IPS DF 19.7 (cell line): ENCODE data around the gene PES1.
A peak's percentile ranks its signal among the peaks of the same experiment; 100 is the strongest.
"Not testable (repeated sequence)": the region's sequence is repeated elsewhere in the genome, so short reads cannot be mapped to it uniquely, and the experiment has no call there.

Experiments
- DNase-seq: peaks from one replicate; pipeline ENCODE4 v3.0.0-alpha.2; 2013; ENCODE audit warnings: low read depth, low spot score

Gene PES1

DNA sequence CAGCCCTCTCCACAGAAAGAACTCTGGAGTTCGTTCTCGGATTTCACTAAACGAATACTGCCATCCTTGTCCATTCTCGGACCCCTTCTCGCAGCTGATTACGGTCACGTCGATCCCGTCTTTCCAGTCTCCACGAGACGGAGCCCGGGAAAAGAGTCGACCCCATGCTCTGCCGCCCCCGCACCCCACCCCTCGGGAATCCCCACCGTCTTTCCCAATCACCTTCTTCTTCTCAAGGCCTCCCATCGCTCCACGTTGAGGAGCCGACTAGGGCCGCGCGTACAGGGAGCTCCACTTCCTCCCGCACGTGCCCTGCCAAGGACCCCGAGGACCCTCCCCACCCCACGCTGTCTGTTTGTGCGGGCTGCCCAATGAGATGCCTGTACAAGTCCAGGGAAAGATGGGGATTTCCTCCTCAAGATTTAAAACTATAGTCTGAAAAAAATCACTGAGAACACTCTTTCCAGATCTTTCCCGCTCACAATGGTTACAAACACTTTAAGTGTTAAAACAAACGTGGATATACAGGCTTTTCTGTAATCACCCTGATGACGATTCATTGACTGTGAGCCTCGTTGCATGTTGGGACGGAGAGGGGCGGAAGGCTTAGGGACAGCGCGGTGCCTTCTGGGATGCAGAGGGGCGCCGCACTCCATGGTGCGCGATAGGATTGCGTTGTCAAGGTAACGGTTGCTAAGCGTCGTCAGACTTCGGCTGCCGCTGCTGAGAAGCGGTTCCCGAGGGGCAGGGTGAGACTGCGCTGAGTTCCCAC is at the start of gene PES1:
Gene PES1, minus strand, starts transcription at position 323 of the 772 bp plus-strand sequence. Its CDS starts 77 bp downstream, at position 246.
- peak; percentile 96 for DNase-seq

GRCh38 chr22:30640839-30641430 is 49.2 kb upstream of the PES1 start:
- no peak for DNase-seq

DNA sequence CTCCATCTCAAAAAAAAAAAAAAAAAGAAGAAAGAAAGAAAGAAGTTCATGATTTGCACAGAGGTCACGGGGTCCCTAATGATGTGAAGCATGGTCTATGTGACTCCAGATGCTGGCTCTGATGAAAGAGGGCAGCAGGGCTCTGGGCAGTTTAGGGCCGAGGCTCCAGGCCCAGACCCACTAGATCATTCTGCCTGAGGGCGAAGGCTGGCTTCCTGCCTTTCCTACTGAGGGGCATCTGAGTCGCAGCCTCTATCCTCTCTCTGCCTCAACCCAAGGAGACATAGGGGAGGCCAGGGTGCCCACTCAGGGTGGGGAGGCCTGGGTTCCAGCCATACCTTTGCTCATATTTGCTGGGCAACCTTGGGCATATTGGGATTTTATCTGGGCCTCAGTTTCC is 48.7 kb upstream of the PES1 start:
- no peak for DNase-seq

- DNase-seq: no peak
These were observed 46.0 kb upstream of the PES1 start for GRCh38 chr22:30637701-30638114.

GRCh38 chr22:30636226-30637077 is 44.7 kb upstream of the PES1 start:
- DNase-seq: no peak

DNA sequence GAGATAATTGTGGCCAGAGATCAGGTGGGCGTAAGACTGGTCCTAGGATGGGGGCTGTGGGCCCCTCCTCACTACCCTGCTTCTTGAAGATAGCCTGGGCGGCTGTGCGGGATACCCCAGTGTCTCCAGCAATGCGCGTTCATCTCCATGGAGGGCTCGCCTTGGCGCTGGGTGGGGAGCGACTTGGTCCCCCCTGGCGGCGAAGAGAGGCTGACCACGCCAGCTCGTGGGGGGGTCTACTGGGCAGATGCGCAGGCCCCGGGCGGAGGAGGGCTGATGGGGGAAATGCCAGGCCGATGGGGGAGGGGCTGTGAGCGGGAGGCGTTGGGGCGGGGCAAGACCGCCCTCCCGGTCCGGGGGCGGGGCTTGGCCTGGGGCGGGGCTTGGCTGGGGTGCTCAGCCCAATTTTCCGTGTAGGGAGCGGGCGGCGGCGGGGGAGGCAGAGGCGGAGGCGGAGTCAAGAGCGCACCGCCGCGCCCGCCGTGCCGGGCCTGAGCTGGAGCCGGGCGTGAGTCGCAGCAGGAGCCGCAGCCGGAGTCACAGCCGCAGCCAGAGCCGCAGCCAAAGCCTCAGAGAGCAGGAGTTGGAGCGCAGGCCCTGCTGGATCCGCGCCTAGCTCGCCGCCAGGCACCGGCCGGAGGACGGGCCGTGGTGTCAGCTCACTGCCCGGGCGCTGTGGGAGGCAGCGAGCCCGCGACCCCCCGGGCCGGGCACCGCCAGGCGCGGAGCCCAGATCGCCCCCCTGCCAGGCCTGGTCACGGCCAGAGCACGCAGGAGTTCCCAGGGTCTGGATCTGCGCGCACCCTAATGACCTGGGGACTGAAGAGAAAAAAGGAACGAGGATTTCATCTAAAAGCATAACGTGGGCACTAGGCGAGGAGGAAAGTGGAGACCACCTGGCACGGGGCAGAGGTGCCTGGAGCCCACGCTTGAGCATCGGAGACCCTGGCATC is 43.8 kb upstream of the PES1 start, which contains the start of gene SLC35E4:
Gene SLC35E4, plus strand, starts transcription at position 509 of the 953 bp plus-strand sequence. CDS start 670 bp downstream, outside the sequence.
- no peak for DNase-seq

DNA sequence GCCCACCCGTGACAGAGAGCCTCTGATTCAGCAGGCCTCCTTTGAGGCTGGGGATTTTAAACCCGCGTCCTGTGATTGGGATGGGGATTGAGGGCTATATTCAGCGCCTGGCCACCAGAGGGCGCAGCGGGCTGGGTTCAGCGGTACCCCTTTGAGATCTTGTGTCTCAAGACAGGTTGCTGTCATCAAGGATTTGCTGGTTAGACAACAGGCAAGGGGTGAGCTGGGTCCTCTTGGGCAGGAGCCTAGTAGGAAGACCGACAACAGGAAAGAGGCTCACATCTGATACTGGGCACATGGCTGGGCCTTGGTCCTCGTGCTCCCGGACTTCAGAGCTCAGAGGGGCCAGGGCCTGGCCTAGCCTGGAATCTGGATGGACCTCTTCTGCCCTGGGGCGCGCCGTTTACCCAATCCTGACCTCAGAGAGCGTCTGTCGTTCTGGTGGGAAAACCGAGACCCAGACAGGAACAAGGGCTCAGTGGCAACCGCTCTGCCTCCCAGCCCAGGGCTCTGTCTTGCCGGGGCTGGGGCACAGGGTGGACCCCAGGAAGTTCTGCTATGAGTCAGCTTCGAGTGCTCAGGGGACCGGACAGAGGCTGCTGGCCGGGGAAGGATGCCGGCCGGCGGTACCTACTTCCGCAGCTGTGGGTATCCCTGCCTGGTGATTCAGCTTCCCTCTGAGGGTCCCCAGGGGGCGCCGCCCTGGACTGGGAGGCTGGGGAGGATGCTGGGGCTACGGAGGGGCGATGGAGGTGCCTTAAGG is 42.9 kb upstream of the PES1 start:
- peak; percentile 75 for DNase-seq

GRCh38 chr22:30631469-30631868 is 39.8 kb upstream of the PES1 start:
- not testable (repeated sequence) for DNase-seq

DNA sequence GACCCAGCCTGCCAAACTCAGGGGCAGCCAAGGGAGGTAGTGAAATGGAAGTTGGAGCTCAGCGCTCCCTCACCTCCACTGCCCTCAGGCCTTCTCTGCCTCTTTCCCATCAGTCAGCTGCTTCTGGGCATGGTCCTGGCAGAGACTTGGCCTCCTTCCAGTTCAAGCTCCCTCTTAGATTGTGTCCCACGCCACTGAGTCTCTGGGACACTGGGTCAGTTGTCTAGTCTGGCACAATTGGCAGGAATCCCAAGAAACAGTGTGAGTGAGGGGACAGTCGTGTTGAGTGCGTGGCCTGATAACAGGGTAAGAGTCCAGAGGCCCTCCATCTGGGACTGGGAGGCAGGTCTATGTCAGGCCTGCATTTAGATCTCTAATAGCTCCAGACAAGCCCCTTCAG is 36.8 kb upstream of the PES1 start:
- DNase-seq: no peak

GRCh38 chr22:30627471-30627870 is 35.8 kb upstream of the PES1 start:
- DNase-seq: no peak

GRCh38 chr22:30626413-30626812 is 34.7 kb upstream of the PES1 start:
- no peak for DNase-seq

DNA sequence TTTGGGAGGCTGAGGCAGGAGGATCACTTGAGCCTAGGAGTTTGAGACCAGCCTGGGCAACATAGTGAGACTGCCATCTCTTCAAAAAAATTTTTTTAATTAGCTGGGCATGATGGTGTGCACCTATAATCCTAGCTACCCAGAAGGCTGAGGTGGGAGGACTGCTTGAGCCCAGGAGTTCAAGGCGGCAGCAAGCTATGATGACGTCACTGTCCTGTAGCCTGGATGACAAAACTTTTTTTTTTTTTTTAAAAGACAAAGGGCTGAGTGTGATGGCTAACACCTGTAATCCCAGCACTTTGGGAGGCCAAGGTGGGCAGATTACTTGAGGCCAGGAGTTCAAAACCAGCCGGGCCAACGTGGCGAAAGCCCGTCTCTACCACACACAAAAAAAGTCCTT is 28.2 kb upstream of the PES1 start:
- DNase-seq: not testable (repeated sequence)

DNA sequence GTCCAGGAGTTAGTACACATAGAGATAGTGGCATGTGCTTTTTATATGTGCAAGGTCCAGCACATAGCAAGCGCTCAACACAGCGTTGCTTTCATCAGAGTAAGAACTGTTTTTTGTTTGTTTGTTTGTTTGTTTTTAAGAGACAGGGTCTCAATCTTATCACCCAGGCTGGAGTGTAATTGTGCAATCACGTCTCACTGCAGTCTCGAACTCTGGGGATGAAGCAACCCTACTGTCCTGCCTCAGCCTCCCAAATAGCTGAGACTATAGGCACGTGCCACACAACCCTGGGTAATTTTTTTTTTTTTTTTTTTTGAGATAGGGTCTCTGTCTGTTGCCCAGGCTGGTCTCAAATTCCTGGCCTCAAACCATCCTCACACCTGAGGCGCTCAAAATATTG is 26.1 kb upstream of the PES1 start:
- DNase-seq: no peak

- DNase-seq: no peak
These were observed 23.8 kb upstream of the PES1 start for GRCh38 chr22:30615543-30615954.

- no peak for DNase-seq
These were observed 23.2 kb upstream of the PES1 start for GRCh38 chr22:30614879-30615278.

DNA sequence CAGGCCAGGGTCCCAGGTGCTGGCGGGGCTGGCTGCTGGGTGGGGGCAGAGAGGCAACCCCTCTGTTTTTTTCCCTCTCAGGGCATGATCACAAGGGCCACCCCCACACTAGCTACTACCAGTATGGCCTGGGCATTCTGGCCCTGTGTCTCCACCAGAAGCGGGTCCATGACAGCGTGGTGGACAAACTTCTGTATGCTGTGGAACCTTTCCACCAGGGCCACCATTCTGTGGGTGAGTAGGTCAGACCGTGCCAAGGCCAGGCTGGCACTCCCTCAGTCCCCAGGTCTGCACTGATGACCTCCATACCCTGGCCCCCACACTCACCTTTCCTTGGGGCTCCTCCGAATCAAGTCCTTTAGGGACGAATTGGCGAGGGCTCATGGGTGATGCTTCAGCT is 22.6 kb upstream of the PES1 start:
- no peak for DNase-seq

DNA sequence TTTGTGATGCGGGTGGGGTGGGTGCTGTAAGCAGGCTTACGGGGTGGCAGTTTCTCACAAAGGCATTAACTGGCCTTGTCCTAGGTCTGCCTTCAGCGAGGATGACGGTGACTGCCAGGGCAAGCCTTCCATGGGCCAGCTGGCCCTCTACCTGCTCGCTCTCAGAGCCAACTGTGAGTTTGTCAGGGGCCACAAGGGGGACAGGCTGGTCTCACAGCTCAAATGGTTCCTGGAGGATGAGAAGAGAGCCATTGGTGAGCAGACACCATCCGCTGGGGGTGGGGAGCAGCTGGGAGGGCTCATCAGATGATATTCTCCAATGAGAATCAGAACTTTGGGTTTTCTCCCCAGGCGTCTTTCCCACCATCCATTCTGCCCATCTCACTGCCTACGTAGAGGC is 21.1 kb upstream of the PES1 start:
- DNase-seq: no peak

DNA sequence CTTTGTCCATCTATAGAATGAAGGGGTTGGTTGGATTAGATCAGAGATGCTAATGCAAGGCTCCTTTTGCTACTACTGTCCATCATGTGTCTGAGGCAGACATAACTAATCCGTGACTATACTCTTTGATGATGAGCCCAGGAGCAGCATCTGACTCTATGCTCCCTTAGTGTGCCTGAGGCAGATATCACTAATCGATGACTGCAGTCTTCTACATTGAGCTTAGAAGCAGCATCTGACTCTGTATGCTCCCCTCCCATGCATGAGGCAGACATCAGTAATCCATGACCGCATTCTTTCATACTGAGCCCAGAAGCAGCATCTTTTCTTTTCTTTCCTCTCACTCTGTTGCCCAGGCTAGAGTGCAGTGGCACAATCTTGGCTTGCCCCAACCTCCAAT is 19.5 kb upstream of the PES1 start:
- no peak for DNase-seq

- DNase-seq: no peak
These were observed 18.6 kb upstream of the PES1 start for GRCh38 chr22:30610299-30610698.
